ENCODE results near the gene OPA3.

The OPA3 gene

GRCh38 chr19:45506246-45506988, 78.2 kb downstream of the OPA3 start:
- Histone ChIP-seq H4K8ac (ENCODE audit: low read length) (peak overlapping the region; percentile 87), H3K36me3 (ENCODE audit: control insufficient read depth in 1 of 2, insufficient read depth in 2 of 2, low read depth in 1 of 2, low read length in 2 of 2) (no peaks in the 10 kb centered on the region), H3K9ac (ENCODE audit: low read length) (peak overlapping the region; percentile 90), H3K23ac (ENCODE audit: low read length in 2 of 2) (no peak overlapping the region), H3K9me3 (ENCODE audit: control insufficient read depth, low read length) (no peaks in the 10 kb centered on the region), H3K27ac (ENCODE audit: low read length, poor library complexity, severe bottlenecking) (peak overlapping the region; percentile 85), H3K14ac (ENCODE audit: low read length in 2 of 2) (no peak overlapping the region), H3K4me1 (ENCODE audit: control insufficient read depth, insufficient read depth, low read depth, low read length) (peaks cover 15% of the 10 kb centered on the region), H3K4ac (ENCODE audit: low read depth in 1 of 2, low read length in 2 of 2) (peak overlapping the region; percentile 69 to 92), H3K27me3 (ENCODE audit: control insufficient read depth in 1 of 2, insufficient read depth in 1 of 2, low read length in 2 of 2) (peaks cover 0 to 4% of the 10 kb centered on the region in 2 experiments), H3K79me1 (replicated peaks; ENCODE audit: low read length, poor library complexity, severe bottlenecking) (peaks cover 2% of the 10 kb centered on the region), H3K4me2 (ENCODE audit: low read length, poor library complexity, severe bottlenecking) (peak overlapping the region; percentile 65), H2AFZ (ENCODE audit: low read depth, low read length) (no peak overlapping the region), H2BK5ac (ENCODE audit: low read depth, low read length, poor library complexity, severe bottlenecking) (peak overlapping the region; percentile 93), H4K91ac (ENCODE audit: low read length) (peak overlapping the region; percentile 87), H2BK12ac (ENCODE audit: low read length in 2 of 2) (peak overlapping the region; percentile 72 to 79), H3K18ac (ENCODE audit: low read depth in 1 of 2, low read length in 2 of 2) (peak overlapping the region; percentile 67 to 77), H3K4me3 (ENCODE audit: insufficient read depth in 1 of 2, low read depth in 1 of 2, low read length in 2 of 2) (peak overlapping the region; percentile 80 to 88), H2AK5ac (ENCODE audit: low read length, severe bottlenecking) (peak overlapping the region; percentile 85), H2BK15ac (ENCODE audit: low read depth, poor library complexity, severe bottlenecking) (peak overlapping the region; percentile 75), H2BK120ac (ENCODE audit: low read depth, low read length) (peak overlapping the region; percentile 92)
- WGBS = 10% methylated on average over 24 of the region's 47 CpGs
- peak; percentile 93 for DNase-seq

- Histone ChIP-seq H3K4me1 (ENCODE audit: control insufficient read depth, insufficient read depth, low read depth, low read length) (peaks cover 15% of the 10 kb centered on the region), H2AK5ac (ENCODE audit: low read length, severe bottlenecking) (peak overlapping the region; percentile 85), H3K27me3 (ENCODE audit: control insufficient read depth in 1 of 2, insufficient read depth in 1 of 2, low read length in 2 of 2) (peaks cover 0 to 4% of the 10 kb centered on the region in 2 experiments), H3K4ac (ENCODE audit: low read depth in 1 of 2, low read length in 2 of 2) (no peak overlapping the region), H2BK5ac (ENCODE audit: low read depth, low read length, poor library complexity, severe bottlenecking) (no peak overlapping the region), H3K9ac (ENCODE audit: low read length) (peak overlapping the region; percentile 90), H3K4me2 (ENCODE audit: low read length, poor library complexity, severe bottlenecking) (peak overlapping the region; percentile 65), H4K91ac (ENCODE audit: low read length) (no peak overlapping the region), H3K9me3 (ENCODE audit: control insufficient read depth, low read length) (no peaks in the 10 kb centered on the region), H3K18ac (ENCODE audit: low read depth in 1 of 2, low read length in 2 of 2) (peak overlapping the region in 1 of 2 experiments; percentile 67), H4K8ac (ENCODE audit: low read length) (peak overlapping the region; percentile 82), H3K23ac (ENCODE audit: low read length in 2 of 2) (no peak overlapping the region), H2AFZ (ENCODE audit: low read depth, low read length) (no peak overlapping the region), H2BK15ac (ENCODE audit: low read depth, poor library complexity, severe bottlenecking) (no peak overlapping the region), H3K27ac (ENCODE audit: low read length, poor library complexity, severe bottlenecking) (peak overlapping the region; percentile 50), H3K14ac (ENCODE audit: low read length in 2 of 2) (no peak overlapping the region), H3K79me1 (replicated peaks; ENCODE audit: low read length, poor library complexity, severe bottlenecking) (peaks cover 2% of the 10 kb centered on the region), H3K4me3 (ENCODE audit: insufficient read depth in 1 of 2, low read depth in 1 of 2, low read length in 2 of 2) (peak overlapping the region in 1 of 2 experiments; percentile 88), H2BK120ac (ENCODE audit: low read depth, low read length) (peak overlapping the region; percentile 58), H2BK12ac (ENCODE audit: low read length in 2 of 2) (peak overlapping the region; percentile 72 to 79), H3K36me3 (ENCODE audit: control insufficient read depth in 1 of 2, insufficient read depth in 2 of 2, low read depth in 1 of 2, low read length in 2 of 2) (no peaks in the 10 kb centered on the region)
- DNase-seq = no peak
- WGBS = 43% methylated on average over 1 of the region's 5 CpGs
Observed at GRCh38 chr19:45505996-45506245, 78.7 kb downstream of the OPA3 start.

- no peak overlapping the region for H4K91ac ChIP-seq (ENCODE audit: low read length)
- no peaks in the 10 kb centered on the region for H3K36me3 ChIP-seq (ENCODE audit: control insufficient read depth in 1 of 2, insufficient read depth in 2 of 2, low read depth in 1 of 2, low read length in 2 of 2)
- peaks cover 0 to 4% of the 10 kb centered on the region in 2 experiments for H3K27me3 ChIP-seq (ENCODE audit: control insufficient read depth in 1 of 2, insufficient read depth in 1 of 2, low read length in 2 of 2)
- H2BK12ac ChIP-seq (ENCODE audit: low read length in 2 of 2) = peak overlapping the region in 1 of 2 experiments; percentile 54
- H3K27ac ChIP-seq (ENCODE audit: low read length, poor library complexity, severe bottlenecking) = peak overlapping the region; percentile 45
- peak overlapping the region in 1 of 2 experiments; percentile 30 for H3K14ac ChIP-seq (ENCODE audit: low read length in 2 of 2)
- H3K9me3 ChIP-seq (ENCODE audit: control insufficient read depth, low read length) = no peaks in the 10 kb centered on the region
- peak overlapping the region in 1 of 2 experiments; percentile 60 for H3K18ac ChIP-seq (ENCODE audit: low read depth in 1 of 2, low read length in 2 of 2)
- H2BK15ac ChIP-seq (ENCODE audit: low read depth, poor library complexity, severe bottlenecking) = no peak overlapping the region
- peaks cover 15% of the 10 kb centered on the region for H3K4me1 ChIP-seq (ENCODE audit: control insufficient read depth, insufficient read depth, low read depth, low read length)
- 68% methylated on average over 4 of the region's 8 CpGs for whole genome bisulfite sequencing
- no peak overlapping the region for H3K4me3 ChIP-seq (ENCODE audit: insufficient read depth in 1 of 2, low read depth in 1 of 2, low read length in 2 of 2)
- no peak overlapping the region for H2BK5ac ChIP-seq (ENCODE audit: low read depth, low read length, poor library complexity, severe bottlenecking)
- H2AFZ ChIP-seq (ENCODE audit: low read depth, low read length) = no peak overlapping the region
- peak overlapping the region; percentile 72 for H4K8ac ChIP-seq (ENCODE audit: low read length)
- H3K9ac ChIP-seq (ENCODE audit: low read length) = peak overlapping the region; percentile 36
- H2AK5ac ChIP-seq (ENCODE audit: low read length, severe bottlenecking) = peak overlapping the region; percentile 14
- H3K4me2 ChIP-seq (ENCODE audit: low read length, poor library complexity, severe bottlenecking) = no peak overlapping the region
- DNase-seq = peak; percentile 57
- H3K23ac ChIP-seq (ENCODE audit: low read length in 2 of 2) = no peak overlapping the region
- no peak overlapping the region for H3K4ac ChIP-seq (ENCODE audit: low read depth in 1 of 2, low read length in 2 of 2)
- H2BK120ac ChIP-seq (ENCODE audit: low read depth, low read length) = no peak overlapping the region
- H3K79me1 ChIP-seq (replicated peaks; ENCODE audit: low read length, poor library complexity, severe bottlenecking) = peaks cover 2% of the 10 kb centered on the region
Observed at GRCh38 chr19:45505151-45505995, 79.2 kb downstream of the OPA3 start.

GRCh38 chr19:45503909-45504308, 80.7 kb downstream of the OPA3 start:
- no peak overlapping the region for H3K14ac ChIP-seq (ENCODE audit: low read length in 2 of 2)
- H3K4me3 ChIP-seq (ENCODE audit: insufficient read depth in 1 of 2, low read depth in 1 of 2, low read length in 2 of 2) = no peak overlapping the region
- H3K4me1 ChIP-seq (ENCODE audit: control insufficient read depth, insufficient read depth, low read depth, low read length) = peaks cover 13% of the 10 kb centered on the region
- H3K79me1 ChIP-seq (replicated peaks; ENCODE audit: low read length, poor library complexity, severe bottlenecking) = peaks cover 2% of the 10 kb centered on the region
- no peak overlapping the region for H3K4me2 ChIP-seq (ENCODE audit: low read length, poor library complexity, severe bottlenecking)
- H3K4ac ChIP-seq (ENCODE audit: low read depth in 1 of 2, low read length in 2 of 2) = no peak overlapping the region
- H2AK5ac ChIP-seq (ENCODE audit: low read length, severe bottlenecking) = no peak overlapping the region
- no peak overlapping the region for H2AFZ ChIP-seq (ENCODE audit: low read depth, low read length)
- no peak overlapping the region for H2BK12ac ChIP-seq (ENCODE audit: low read length in 2 of 2)
- no peaks in the 10 kb centered on the region for H3K9me3 ChIP-seq (ENCODE audit: control insufficient read depth, low read length)
- 91% methylated on average over 9 of the region's 9 CpGs for WGBS
- no peak overlapping the region for H3K18ac ChIP-seq (ENCODE audit: low read depth in 1 of 2, low read length in 2 of 2)
- H2BK15ac ChIP-seq (ENCODE audit: low read depth, poor library complexity, severe bottlenecking) = no peak overlapping the region
- H3K27ac ChIP-seq (ENCODE audit: low read length, poor library complexity, severe bottlenecking) = no peak overlapping the region
- H3K27me3 ChIP-seq (ENCODE audit: control insufficient read depth in 1 of 2, insufficient read depth in 1 of 2, low read length in 2 of 2) = peaks cover 11 to 15% of the 10 kb centered on the region in 2 experiments
- no peak overlapping the region for H3K23ac ChIP-seq (ENCODE audit: low read length in 2 of 2)
- H3K9ac ChIP-seq (ENCODE audit: low read length) = no peak overlapping the region
- H4K91ac ChIP-seq (ENCODE audit: low read length) = no peak overlapping the region
- H4K8ac ChIP-seq (ENCODE audit: low read length) = no peak overlapping the region
- DNase-seq = no peak
- H2BK5ac ChIP-seq (ENCODE audit: low read depth, low read length, poor library complexity, severe bottlenecking) = no peak overlapping the region
- no peak overlapping the region for H2BK120ac ChIP-seq (ENCODE audit: low read depth, low read length)
- H3K36me3 ChIP-seq (ENCODE audit: control insufficient read depth in 1 of 2, insufficient read depth in 2 of 2, low read depth in 1 of 2, low read length in 2 of 2) = no peaks in the 10 kb centered on the region
